K562 (cell line): ENCODE data around the gene AIDA. TPM values are rescaled to one million over a fixed set of nuclear protein-coding genes. Genes with fewer than 3 reads are reported as not detected.

Experiments
- polyA plus RNA-seq, 8 experiments: library from polyadenylated mRNA; depleted of rRNA in 4 of 8; stranded (reverse) in 5 of 8; unstranded in 3 of 8; fragments of >200 nt; fragmentation: Nextera tagmentation in 2 of 8; fragmentation: Illumina TruSeq in 1 of 8; extraction: Ambion mirVana in 2 of 8; extraction: Trizol in 1 of 8; gene quantifications; 2 replicates each; pipeline versions ENCODE4 v1.2.1 to v1.2.3, GENCODE V29; 2011 to 2014; ENCODE audit warnings: inconsistent platforms in 1 of 8, missing spikeins in 1 of 8
- total RNA-seq, 7 experiments: library from RNA; depleted of rRNA in 6 of 7; stranded (reverse); fragments of >200 nt in 6 of 7; fragmentation: Illumina TruSeq in 2 of 7; extraction: Trizol in 2 of 7; gene quantifications; 2 replicates each; pipeline versions ENCODE4 v1.2.1 to v1.2.3, GENCODE V29; 2011 to 2021; ENCODE audit warnings: low replicate concordance in 1 of 7
- TF ChIP-seq, protein P1 (sequence below): fragments of 450-650 bp; IDR thresholded peaks from 2 replicates; pipeline ENCODE4 v1.6.1; 2016; ENCODE audit warnings: mild to moderate bottlenecking, moderate library complexity

Gene AIDA
- total and polyA plus RNA-seq, 9 of the 15 experiments (the other 6 are each of a cell fraction or from before 2014, with no cell fraction given): 18.2 to 77.9 (median 24.9) TPM

DNA sequence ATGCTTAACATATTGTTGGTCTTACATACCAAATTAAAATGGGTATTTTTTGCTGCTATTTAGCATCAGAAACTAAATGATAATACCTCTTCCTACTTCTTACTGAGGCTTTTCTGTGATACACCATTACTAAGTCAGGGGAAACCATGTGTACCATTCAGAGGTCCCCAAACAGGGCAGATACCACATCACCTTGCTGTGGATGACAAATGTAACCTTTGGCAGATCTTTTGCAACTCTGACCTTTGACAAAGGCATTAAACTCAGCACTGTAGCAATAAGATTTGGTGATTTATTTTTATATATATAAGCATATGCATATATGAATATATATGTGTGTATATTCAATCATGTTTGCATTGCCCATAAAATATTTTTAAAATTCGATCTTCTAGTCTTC, 27.6 kb upstream of the AIDA start (continued):
- TF ChIP-seq, protein P1, sequence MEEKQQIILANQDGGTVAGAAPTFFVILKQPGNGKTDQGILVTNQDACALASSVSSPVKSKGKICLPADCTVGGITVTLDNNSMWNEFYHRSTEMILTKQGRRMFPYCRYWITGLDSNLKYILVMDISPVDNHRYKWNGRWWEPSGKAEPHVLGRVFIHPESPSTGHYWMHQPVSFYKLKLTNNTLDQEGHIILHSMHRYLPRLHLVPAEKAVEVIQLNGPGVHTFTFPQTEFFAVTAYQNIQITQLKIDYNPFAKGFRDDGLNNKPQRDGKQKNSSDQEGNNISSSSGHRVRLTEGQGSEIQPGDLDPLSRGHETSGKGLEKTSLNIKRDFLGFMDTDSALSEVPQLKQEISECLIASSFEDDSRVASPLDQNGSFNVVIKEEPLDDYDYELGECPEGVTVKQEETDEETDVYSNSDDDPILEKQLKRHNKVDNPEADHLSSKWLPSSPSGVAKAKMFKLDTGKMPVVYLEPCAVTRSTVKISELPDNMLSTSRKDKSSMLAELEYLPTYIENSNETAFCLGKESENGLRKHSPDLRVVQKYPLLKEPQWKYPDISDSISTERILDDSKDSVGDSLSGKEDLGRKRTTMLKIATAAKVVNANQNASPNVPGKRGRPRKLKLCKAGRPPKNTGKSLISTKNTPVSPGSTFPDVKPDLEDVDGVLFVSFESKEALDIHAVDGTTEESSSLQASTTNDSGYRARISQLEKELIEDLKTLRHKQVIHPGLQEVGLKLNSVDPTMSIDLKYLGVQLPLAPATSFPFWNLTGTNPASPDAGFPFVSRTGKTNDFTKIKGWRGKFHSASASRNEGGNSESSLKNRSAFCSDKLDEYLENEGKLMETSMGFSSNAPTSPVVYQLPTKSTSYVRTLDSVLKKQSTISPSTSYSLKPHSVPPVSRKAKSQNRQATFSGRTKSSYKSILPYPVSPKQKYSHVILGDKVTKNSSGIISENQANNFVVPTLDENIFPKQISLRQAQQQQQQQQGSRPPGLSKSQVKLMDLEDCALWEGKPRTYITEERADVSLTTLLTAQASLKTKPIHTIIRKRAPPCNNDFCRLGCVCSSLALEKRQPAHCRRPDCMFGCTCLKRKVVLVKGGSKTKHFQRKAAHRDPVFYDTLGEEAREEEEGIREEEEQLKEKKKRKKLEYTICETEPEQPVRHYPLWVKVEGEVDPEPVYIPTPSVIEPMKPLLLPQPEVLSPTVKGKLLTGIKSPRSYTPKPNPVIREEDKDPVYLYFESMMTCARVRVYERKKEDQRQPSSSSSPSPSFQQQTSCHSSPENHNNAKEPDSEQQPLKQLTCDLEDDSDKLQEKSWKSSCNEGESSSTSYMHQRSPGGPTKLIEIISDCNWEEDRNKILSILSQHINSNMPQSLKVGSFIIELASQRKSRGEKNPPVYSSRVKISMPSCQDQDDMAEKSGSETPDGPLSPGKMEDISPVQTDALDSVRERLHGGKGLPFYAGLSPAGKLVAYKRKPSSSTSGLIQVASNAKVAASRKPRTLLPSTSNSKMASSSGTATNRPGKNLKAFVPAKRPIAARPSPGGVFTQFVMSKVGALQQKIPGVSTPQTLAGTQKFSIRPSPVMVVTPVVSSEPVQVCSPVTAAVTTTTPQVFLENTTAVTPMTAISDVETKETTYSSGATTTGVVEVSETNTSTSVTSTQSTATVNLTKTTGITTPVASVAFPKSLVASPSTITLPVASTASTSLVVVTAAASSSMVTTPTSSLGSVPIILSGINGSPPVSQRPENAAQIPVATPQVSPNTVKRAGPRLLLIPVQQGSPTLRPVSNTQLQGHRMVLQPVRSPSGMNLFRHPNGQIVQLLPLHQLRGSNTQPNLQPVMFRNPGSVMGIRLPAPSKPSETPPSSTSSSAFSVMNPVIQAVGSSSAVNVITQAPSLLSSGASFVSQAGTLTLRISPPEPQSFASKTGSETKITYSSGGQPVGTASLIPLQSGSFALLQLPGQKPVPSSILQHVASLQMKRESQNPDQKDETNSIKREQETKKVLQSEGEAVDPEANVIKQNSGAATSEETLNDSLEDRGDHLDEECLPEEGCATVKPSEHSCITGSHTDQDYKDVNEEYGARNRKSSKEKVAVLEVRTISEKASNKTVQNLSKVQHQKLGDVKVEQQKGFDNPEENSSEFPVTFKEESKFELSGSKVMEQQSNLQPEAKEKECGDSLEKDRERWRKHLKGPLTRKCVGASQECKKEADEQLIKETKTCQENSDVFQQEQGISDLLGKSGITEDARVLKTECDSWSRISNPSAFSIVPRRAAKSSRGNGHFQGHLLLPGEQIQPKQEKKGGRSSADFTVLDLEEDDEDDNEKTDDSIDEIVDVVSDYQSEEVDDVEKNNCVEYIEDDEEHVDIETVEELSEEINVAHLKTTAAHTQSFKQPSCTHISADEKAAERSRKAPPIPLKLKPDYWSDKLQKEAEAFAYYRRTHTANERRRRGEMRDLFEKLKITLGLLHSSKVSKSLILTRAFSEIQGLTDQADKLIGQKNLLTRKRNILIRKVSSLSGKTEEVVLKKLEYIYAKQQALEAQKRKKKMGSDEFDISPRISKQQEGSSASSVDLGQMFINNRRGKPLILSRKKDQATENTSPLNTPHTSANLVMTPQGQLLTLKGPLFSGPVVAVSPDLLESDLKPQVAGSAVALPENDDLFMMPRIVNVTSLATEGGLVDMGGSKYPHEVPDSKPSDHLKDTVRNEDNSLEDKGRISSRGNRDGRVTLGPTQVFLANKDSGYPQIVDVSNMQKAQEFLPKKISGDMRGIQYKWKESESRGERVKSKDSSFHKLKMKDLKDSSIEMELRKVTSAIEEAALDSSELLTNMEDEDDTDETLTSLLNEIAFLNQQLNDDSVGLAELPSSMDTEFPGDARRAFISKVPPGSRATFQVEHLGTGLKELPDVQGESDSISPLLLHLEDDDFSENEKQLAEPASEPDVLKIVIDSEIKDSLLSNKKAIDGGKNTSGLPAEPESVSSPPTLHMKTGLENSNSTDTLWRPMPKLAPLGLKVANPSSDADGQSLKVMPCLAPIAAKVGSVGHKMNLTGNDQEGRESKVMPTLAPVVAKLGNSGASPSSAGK: no peak
